Endothelial cell of umbilical vein (primary cell): Measurements from ENCODE around the gene BTBD18. TPM values are rescaled to one million over a fixed set of nuclear protein-coding genes. Genes with fewer than 3 reads are reported as not detected.

Experiments
- BruUV-seq: library from RNA; stranded (reverse); fragments of 400-500 nt; replicated peaks from 2 replicates; lab custom pipeline; 2021; lab: Mats Ljungman, UMichigan
- CTCF ChIA-PET: fragments of 300-600, 350-600 bp; sonication (Branson Sonifier 250); formaldehyde crosslinking; loops from one replicate; lab custom pipeline; 2021; ENCODE audit warnings: antibody characterized with exemption, inconsistent platforms; lab: Charles Lee
- POLR2A ChIA-PET: fragments of 300-600, 350-600 bp; sonication (Branson Sonifier 250); formaldehyde crosslinking; loops from one replicate; lab custom pipeline; 2021; ENCODE audit warnings: antibody characterized with exemption, inconsistent platforms; lab: Charles Lee
- DNase-seq: peaks from one replicate; pipeline ENCODE4 v3.0.0-alpha.2; 2011; ENCODE audit warnings: low read depth, low spot score
- FAIRE-seq: peaks from 2 replicates; lab custom pipeline; 2011; peaks lifted over from hg19 to GRCh38; lab: Jason Lieb, UNC
- H2AFZ ChIP-seq: 2 replicates; pipeline ENCODE4 v1.6.0; 2012; ENCODE audit warnings: low read depth, low read length, control low read depth, inconsistent platforms
- H3K27ac ChIP-seq: 2 replicates; pipeline ENCODE4 v1.5.1; 2011; ENCODE audit warnings: low read depth, mild to moderate bottlenecking, control low read depth, low read length, moderate library complexity; ENCODE audit not compliant: insufficient read depth
- H3K27me3 ChIP-seq, 2 experiments: 2 replicates each; pipeline versions ENCODE4 v1.6.0 to v1.6.1; 2011; ENCODE audit warnings: low read length in 2 of 2, mixed read lengths in 1 of 2; ENCODE audit not compliant: control insufficient read depth in 2 of 2, insufficient read depth in 2 of 2
- H3K36me3 ChIP-seq, 2 experiments: 2 replicates in 1 of 2; 3 replicates in 1 of 2; pipeline ENCODE4 v1.5.1; 2011; ENCODE audit warnings: low read length in 2 of 2, mild to moderate bottlenecking in 1 of 2, moderate library complexity in 1 of 2; ENCODE audit not compliant: control insufficient read depth in 2 of 2, insufficient read depth in 2 of 2; ENCODE audit errors: extremely low read depth in 1 of 2
- H3K4me1 ChIP-seq: 3 replicates; pipeline ENCODE4 v1.5.1; 2011; ENCODE audit warnings: mild to moderate bottlenecking, low read length; ENCODE audit not compliant: control insufficient read depth, insufficient read depth; ENCODE audit errors: extremely low read depth
- H3K4me2 ChIP-seq: 2 replicates; pipeline ENCODE4 v1.6.1; 2011; ENCODE audit warnings: low read length, control low read depth, mixed read lengths; ENCODE audit not compliant: insufficient read depth
- H3K4me3 ChIP-seq, 3 experiments: fragments of 200-600 bp in 1 of 3; sonication (generic), shearing (Covaris generic) in 1 of 3; replicated peaks in 1 of 3; 2 replicates each; pipeline ENCODE4 v1.5.1; 2011 to 2016; ENCODE audit warnings: control low read depth in 3 of 3, low read length in 3 of 3, mild to moderate bottlenecking in 2 of 3, inconsistent platforms in 1 of 3, low read depth in 1 of 3, moderate library complexity in 1 of 3; ENCODE audit not compliant: insufficient read depth in 1 of 3
- H3K79me2 ChIP-seq: 2 replicates; pipeline ENCODE4 v1.6.0; 2012; ENCODE audit warnings: low read length, inconsistent platforms; ENCODE audit not compliant: control insufficient read depth, insufficient read depth
- H3K9ac ChIP-seq: replicated peaks from 2 replicates; pipeline ENCODE3; 2011; ENCODE audit warnings: low read length, control low read depth; ENCODE audit not compliant: insufficient read depth; ENCODE audit errors: extremely low read depth
- H3K9me1 ChIP-seq: replicated peaks from 3 replicates; pipeline ENCODE4 v1.6.0; 2011; ENCODE audit warnings: mild to moderate bottlenecking, low read length; ENCODE audit not compliant: control insufficient read depth, insufficient read depth; ENCODE audit errors: extremely low read depth
- H3K9me3 ChIP-seq: replicated peaks from 2 replicates; pipeline ENCODE4 v1.5.1; 2012; ENCODE audit warnings: low read length, inconsistent platforms; ENCODE audit not compliant: control insufficient read depth, insufficient read depth
- H4K20me1 ChIP-seq: replicated peaks from 2 replicates; pipeline ENCODE3; 2011; ENCODE audit warnings: mild to moderate bottlenecking, low read length; ENCODE audit not compliant: control insufficient read depth, insufficient read depth; ENCODE audit errors: extremely low read depth
- CTCF ChIP-seq, 2 donors: IDR thresholded peaks; 1 replicate in 1 of 2; 2 replicates in 1 of 2; pipeline ENCODE4 v1.5.1; 2011; ENCODE audit warnings: low read length in 2 of 2, mild to moderate bottlenecking in 2 of 2, moderate library complexity in 2 of 2, control low read depth in 1 of 2, inconsistent platforms in 1 of 2, low read depth in 1 of 2; ENCODE audit not compliant: insufficient read depth in 1 of 2; ENCODE audit errors: extremely low read depth in 1 of 2
- EZH2 ChIP-seq: IDR thresholded peaks from 2 replicates; pipeline ENCODE4 v1.6.1; 2012; ENCODE audit warnings: borderline replicate concordance, low read depth, mild to moderate bottlenecking, moderate library complexity, low read length, inconsistent platforms; ENCODE audit not compliant: severe bottlenecking
- FOS ChIP-seq: IDR thresholded peaks from 2 replicates; pipeline ENCODE4 v1.6.1; 2011; ENCODE audit warnings: mild to moderate bottlenecking, low read length, moderate library complexity, borderline replicate concordance; ENCODE audit not compliant: insufficient read depth
- JUN ChIP-seq: IDR thresholded peaks from 2 replicates; pipeline ENCODE4 v1.6.1; 2011; ENCODE audit warnings: borderline replicate concordance, low read depth; ENCODE audit not compliant: insufficient read length, insufficient read depth
- MAX ChIP-seq: IDR thresholded peaks from 2 replicates; pipeline ENCODE4 v1.6.1; 2011; ENCODE audit not compliant: insufficient read depth, insufficient read length
- MYC ChIP-seq: IDR thresholded peaks from one replicate; pipeline ENCODE4 v1.6.1; 2011; ENCODE audit warnings: mild to moderate bottlenecking, low read depth, low read length
- POLR2A ChIP-seq: IDR thresholded peaks from 2 replicates; pipeline ENCODE4 v1.6.1; 2012; ENCODE audit warnings: low read depth, mild to moderate bottlenecking, control low read depth, low read length
- POLR2AphosphoS5 ChIP-seq: IDR thresholded peaks from 2 replicates; pipeline ENCODE4 v1.6.1; 2012; ENCODE audit warnings: low read depth, mild to moderate bottlenecking, control low read depth, low read length, moderate library complexity; ENCODE audit not compliant: insufficient read depth
- dilution Hi-C: fragments of 300-500 bp; cut with MboI; formaldehyde crosslinking; loops from one replicate; pipeline ENCODE4 v1.15.0; 2019; ENCODE audit warnings: low sequenced_read_pairs; ENCODE audit not compliant: extremely low pct_ligation_motif_present
- intact Hi-C: fragments of 100-400 bp; cut with micrococcal nuclease; formaldehyde crosslinking; loops from one replicate; pipeline ENCODE4 v1.10.0; 2022
- polyA plus RNA-seq, 4 experiments: library from polyadenylated mRNA; depleted of rRNA in 3 of 4; stranded (reverse) in 3 of 4; unstranded in 1 of 4; fragments of >200 nt; gene quantifications; 2 replicates each; pipeline versions ENCODE4 v1.2.1 to v1.2.3, GENCODE V29; 2011 to 2012; ENCODE audit warnings: missing spikeins in 1 of 4
- total RNA-seq: library from RNA; stranded (reverse); gene quantifications from 2 replicates; pipeline ENCODE4 v1.2.3, GENCODE V29; 2021

Gene BTBD18
- total and polyA plus RNA-seq, 2 donors (not counting 3 experiments of a cell fraction or from before 2014, with no cell fraction given), result not detected

- Histone ChIP-seq H2AFZ (no peak overlapping the region), H3K9ac (no peak overlapping the region), H3K79me2 (peaks cover 2% of the 10 kb centered on the region), H3K27ac (no peak overlapping the region), H3K9me3 (no peaks in the 10 kb centered on the region), H3K4me1 (no peaks in the 10 kb centered on the region), H3K4me3 (no peak overlapping the region), H3K9me1 (no peaks in the 10 kb centered on the region), H4K20me1 (no peaks in the 10 kb centered on the region), H3K36me3 (peaks cover 26 to 34% of the 10 kb centered on the region in 2 experiments), H3K4me2 (no peak overlapping the region), H3K27me3 (no peaks in the 10 kb centered on the region)
- CTCF ChIA-PET, result interaction anchor here (0.6 to 1.9 kb wide), 6 partner anchors 9 to 366 kb away, joined by 3 to 6 read pairs (median 4); partner anchors contain the start of gene TMX2
- intact Hi-C loops, result no loop called here
- TF ChIP-seq EZH2, result no peak
- TF ChIP-seq CTCF (IDR thresholded peaks at IDR 0.05; ENCODE audit: extremely low read depth in 1 of 2, insufficient read depth in 1 of 2, low read depth in 1 of 2, low read length in 2 of 2), result no peak
- no peak for TF ChIP-seq FOS
- no peak for TF ChIP-seq POLR2A
- no peak for TF ChIP-seq POLR2AphosphoS5
- no peak for TF ChIP-seq MYC
- FAIRE-seq, result no peak
- no peak for DNase-seq
- dilution Hi-C loops, result no loop called here
- BruUV-seq, result no TSS peak
- POLR2A ChIA-PET, result no interaction called here
These were observed 48.3 kb downstream of the BTBD18 start for GRCh38 chr11:57703341-57703740.

- dilution Hi-C loops, result no loop called here
- no peaks in the 10 kb centered on the region for H4K20me1 ChIP-seq
- H3K36me3 ChIP-seq, result peaks cover 29 to 43% of the 10 kb centered on the region in 2 experiments
- H3K4me2 ChIP-seq, result no peak overlapping the region
- no peak overlapping the region for H2AFZ ChIP-seq
- POLR2A ChIA-PET, result interaction anchor here (0.6 kb wide), 1 partner anchor 31 kb away, joined by 8 read pairs; no protein-coding TSS in a partner anchor
- H3K4me3 ChIP-seq, result no peak overlapping the region
- CTCF ChIA-PET, result no interaction called here
- TF ChIP-seq MYC (no peak), JUN (no peak), CTCF (IDR thresholded peaks at IDR 0.05; ENCODE audit: extremely low read depth in 1 of 2, insufficient read depth in 1 of 2, low read depth in 1 of 2, low read length in 2 of 2) (no peak), POLR2AphosphoS5 (no peak), EZH2 (no peak), POLR2A (no peak), MAX (no peak), FOS (no peak)
- no peaks in the 10 kb centered on the region for H3K4me1 ChIP-seq
- no peak for FAIRE-seq
- no peaks in the 10 kb centered on the region for H3K79me2 ChIP-seq
- H3K27me3 ChIP-seq, result no peaks in the 10 kb centered on the region
- H3K27ac ChIP-seq, result no peak overlapping the region
- no peaks in the 10 kb centered on the region for H3K9me1 ChIP-seq
- intact Hi-C loops, result no loop called here
- DNase-seq, result no peak
- no TSS peak for BruUV-seq
- no peaks in the 10 kb centered on the region for H3K9me3 ChIP-seq
- no peak overlapping the region for H3K9ac ChIP-seq
These were observed 51.2 kb downstream of the BTBD18 start for GRCh38 chr11:57700425-57700824.
